HCT116 (cell line): ENCODE data around the gene SLC35C1. TPM values are rescaled to one million over a fixed set of nuclear protein-coding genes. Genes with fewer than 3 reads are reported as not detected.

ENCODE experiments used
- ATAC-seq: fragments of 200-7000 bp; cut with Tn5 transposase; 2 replicates; pipeline ENCODE4 v1.9.1; 2020; ENCODE audit warnings: mild to moderate bottlenecking, moderate library complexity
- BruUV-seq: library from RNA; stranded (reverse); fragments of 400-500 nt; replicated peaks from 2 replicates; lab custom pipeline; 2021; lab: Mats Ljungman, UMichigan
- CTCF ChIA-PET: fragments of 300-600 bp; sonication (Branson Sonifier 250); formaldehyde crosslinking; loops from one replicate; lab custom pipeline; 2021; ENCODE audit warnings: antibody characterized with exemption; lab: Charles Lee
- POLR2A ChIA-PET: fragments of 300-600, 350-600 bp; sonication (Branson Sonifier 250); formaldehyde crosslinking; loops from one replicate; lab custom pipeline; 2021; ENCODE audit warnings: antibody characterized with exemption; lab: Charles Lee
- RAD21 ChIA-PET, 2 experiments: fragments of 300-600 bp; sonication (Branson Sonifier 250); formaldehyde crosslinking; loops; one replicate each; lab custom pipeline; 2023; ENCODE audit warnings: low total read pairs in 2 of 2; ENCODE audit not compliant: uncharacterized antibody in 2 of 2, unreplicated experiment in 2 of 2, low non-redundant PET in 1 of 2; lab: Charles Lee
- DNase-seq: peaks from one replicate; pipeline ENCODE4 v3.0.0-alpha.2; 2010; ENCODE audit warnings: low read depth, low spot score
- H2AFZ ChIP-seq: fragments of 200-600 bp; shearing (Covaris generic), sonication (generic); 2 replicates; pipeline ENCODE4 v1.6.1; 2017; ENCODE audit warnings: low read depth, mixed run types, mixed read lengths, antibody characterized with exemption, low read length; ENCODE audit not compliant: poor library complexity, severe bottlenecking
- H3K27ac ChIP-seq: 2 replicates; pipeline ENCODE4 v1.5.1; 2012; ENCODE audit warnings: low read depth, low read length
- H3K27me3 ChIP-seq: fragments of 200-600 bp; sonication (generic); 2 replicates; pipeline ENCODE4 v1.6.1; 2016; ENCODE audit warnings: mixed run types, low read length, mixed read lengths; ENCODE audit not compliant: insufficient read depth
- H3K36me3 ChIP-seq, 2 experiments: fragments of 200-500 bp in 1 of 2; fragments of 200-600 bp in 1 of 2; sonication (Bioruptor generic) in 1 of 2; sonication (generic) in 1 of 2; 2 replicates each; pipeline versions ENCODE4 v1.5.1 to v1.6.1; 2014 to 2016; ENCODE audit warnings: low read length in 2 of 2, inconsistent platforms in 1 of 2, mixed read lengths in 1 of 2, mixed run types in 1 of 2; ENCODE audit not compliant: insufficient read depth in 2 of 2, control insufficient read depth in 1 of 2
- H3K4me1 ChIP-seq, 2 experiments: fragments of 200-600 bp in 1 of 2; sonication (generic) in 1 of 2; 2 replicates each; pipeline versions ENCODE4 v1.5.1 to v1.6.1; 2012 to 2017; ENCODE audit warnings: low read length in 2 of 2, inconsistent platforms in 1 of 2, mild to moderate bottlenecking in 1 of 2, mixed read lengths in 1 of 2, mixed run types in 1 of 2, moderate library complexity in 1 of 2; ENCODE audit not compliant: insufficient read depth in 2 of 2, control insufficient read depth in 1 of 2
- H3K4me2 ChIP-seq: fragments of 200-600 bp; sonication (generic); 2 replicates; pipeline ENCODE4 v1.6.1; 2017; ENCODE audit warnings: mixed run types, low read length, mixed read lengths
- H3K4me3 ChIP-seq, 2 experiments: fragments of 200-600 bp in 1 of 2; sonication (generic) in 1 of 2; replicated peaks in 1 of 2; 2 replicates each; pipeline ENCODE4 v1.5.1; 2011 to 2016; ENCODE audit warnings: low read length in 2 of 2, control low read depth in 1 of 2, low read depth in 1 of 2, mild to moderate bottlenecking in 1 of 2, mixed read lengths in 1 of 2, mixed run types in 1 of 2
- H3K79me2 ChIP-seq: fragments of 200-600 bp; sonication (generic); 2 replicates; pipeline ENCODE4 v1.6.1; 2017; ENCODE audit warnings: mild to moderate bottlenecking, mixed run types, low read length, moderate library complexity, mixed read lengths; ENCODE audit not compliant: insufficient read depth
- H3K9ac ChIP-seq: fragments of 200-600 bp; sonication (generic); 2 replicates; pipeline ENCODE4 v1.6.1; 2016; ENCODE audit warnings: low read length, mixed read lengths
- H3K9me2 ChIP-seq: fragments of 200-600 bp; sonication (generic), shearing (Covaris generic); 2 replicates; pipeline ENCODE4 v1.6.1; 2017; ENCODE audit warnings: mixed run types, mild to moderate bottlenecking, moderate library complexity; ENCODE audit not compliant: insufficient read depth
- H3K9me3 ChIP-seq, 2 experiments: fragments of 200-500 bp in 1 of 2; fragments of 200-600 bp in 1 of 2; sonication (Bioruptor generic) in 1 of 2; sonication (generic) in 1 of 2; 2 replicates each; pipeline ENCODE4 v1.6.1; 2014 to 2017; ENCODE audit warnings: low read length in 2 of 2, mixed read lengths in 2 of 2, inconsistent platforms in 1 of 2, low read depth in 1 of 2, mild to moderate bottlenecking in 1 of 2, mixed run types in 1 of 2, moderate library complexity in 1 of 2; ENCODE audit not compliant: control insufficient read depth in 1 of 2, insufficient read depth in 1 of 2
- H4K20me1 ChIP-seq: fragments of 200-600 bp; sonication (generic), shearing (Covaris generic); 2 replicates; pipeline ENCODE4 v1.6.1; 2017; ENCODE audit warnings: mixed run types, mild to moderate bottlenecking, moderate library complexity; ENCODE audit not compliant: insufficient read depth
- CEBPB ChIP-seq: IDR thresholded peaks from 2 replicates; pipeline ENCODE4 v1.6.1; 2012; ENCODE audit warnings: low read depth
- CTCF ChIP-seq, 3 experiments: fragments of 200-600 bp in 1 of 3; sonication (generic) in 1 of 3; IDR thresholded peaks in 2 of 3; conservative IDR thresholded peaks in 1 of 3; 2 replicates each; pipeline ENCODE4 v1.5.1; 2012 to 2017; ENCODE audit warnings: low read depth in 2 of 3, low read length in 2 of 3, antibody characterized with exemption in 1 of 3, borderline replicate concordance in 1 of 3, control low read depth in 1 of 3, mild to moderate bottlenecking in 1 of 3, mixed read lengths in 1 of 3, mixed run types in 1 of 3, moderate library complexity in 1 of 3; ENCODE audit not compliant: insufficient read depth in 1 of 3
- EGR1 ChIP-seq: IDR thresholded peaks from 2 replicates; pipeline ENCODE4 v1.6.1; 2012; ENCODE audit warnings: low read depth
- ELF1 ChIP-seq: IDR thresholded peaks from 2 replicates; pipeline ENCODE4 v1.6.1; 2012; ENCODE audit warnings: low read depth, borderline replicate concordance
- EZH2 ChIP-seq: fragments of 200-600 bp; sonication (generic); IDR thresholded peaks from 2 replicates; pipeline ENCODE4 v1.6.1; 2017; ENCODE audit warnings: antibody characterized with exemption, mixed run types
- JUND ChIP-seq: IDR thresholded peaks from 2 replicates; pipeline ENCODE4 v1.6.1; 2012
- MAX ChIP-seq: IDR thresholded peaks from 2 replicates; pipeline ENCODE4 v1.6.1; 2012
- POLR2A ChIP-seq: IDR thresholded peaks from 2 replicates; pipeline ENCODE4 v1.7.0; 2011; ENCODE audit warnings: borderline replicate concordance; ENCODE audit not compliant: insufficient read depth, insufficient read length; ENCODE audit errors: extremely low read depth
- POLR2AphosphoS5 ChIP-seq: IDR thresholded peaks from 2 replicates; pipeline ENCODE4 v1.6.1; 2011; ENCODE audit warnings: mild to moderate bottlenecking, low read depth, low read length, moderate library complexity
- RAD21 ChIP-seq: IDR thresholded peaks from 2 replicates; pipeline ENCODE4 v1.6.1; 2012; ENCODE audit warnings: low read depth, mild to moderate bottlenecking
- SIN3A ChIP-seq: IDR thresholded peaks from 2 replicates; pipeline ENCODE4 v1.6.1; 2012; ENCODE audit warnings: low read depth
- SRF ChIP-seq: IDR thresholded peaks from 2 replicates; pipeline ENCODE4 v1.6.1; 2012; ENCODE audit warnings: low read depth
- TCF7L2 ChIP-seq: IDR thresholded peaks from 2 replicates; pipeline ENCODE4 v1.7.0; 2011; ENCODE audit warnings: borderline replicate concordance, inconsistent platforms; ENCODE audit not compliant: insufficient read depth, insufficient read length; ENCODE audit errors: extremely low read depth
- YY1 ChIP-seq: IDR thresholded peaks from 2 replicates; pipeline ENCODE4 v1.6.1; 2011; ENCODE audit warnings: low read length, low read depth, moderate library complexity, mild to moderate bottlenecking; ENCODE audit not compliant: insufficient replicate concordance; ENCODE audit errors: extremely low read depth
- ZBTB33 ChIP-seq: IDR thresholded peaks from 2 replicates; pipeline ENCODE4 v1.6.1; 2011; ENCODE audit warnings: mild to moderate bottlenecking, low read length, moderate library complexity; ENCODE audit not compliant: insufficient replicate concordance; ENCODE audit errors: extremely low read depth
- ZFX ChIP-seq: fragments of 450-650 bp; IDR thresholded peaks from 2 replicates; pipeline ENCODE4 v1.6.1; 2017
- ZNF274 ChIP-seq: fragments of 200-500 bp; sonication (Bioruptor generic); IDR thresholded peaks from 2 replicates; pipeline ENCODE4 v1.6.1; 2014; ENCODE audit warnings: mild to moderate bottlenecking, low read depth, low read length, inconsistent platforms
- intact Hi-C: fragments of 100-400 bp; cut with micrococcal nuclease; formaldehyde crosslinking; loops from 2 replicates; pipeline ENCODE4 v1.10.0; 2022
- total RNA-seq: library from RNA; stranded (reverse); gene quantifications from one replicate; pipeline ENCODE4 v1.2.1, GENCODE V29; 2021; ENCODE audit not compliant: unreplicated experiment

The SLC35C1 gene
- total RNA-seq, 1 experiment from 2014 or later: 18.2 TPM

GRCh38 chr11:45828996-45829395 lies 24.0 kb downstream of the SLC35C1 start:
- no peaks in the 10 kb centered on the region for H4K20me1 ChIP-seq
- H3K4me2 ChIP-seq: no peak overlapping the region
- H3K27ac ChIP-seq: no peak overlapping the region
- no peak overlapping the region for H2AFZ ChIP-seq
- no peaks in the 10 kb centered on the region for H3K36me3 ChIP-seq
- H3K79me2 ChIP-seq: no peaks in the 10 kb centered on the region
- no peak overlapping the region for H3K9ac ChIP-seq
- peaks cover 13% of the 10 kb centered on the region; the same call in 1 of the 2 replicates for H3K27me3 ChIP-seq
- H3K9me3 ChIP-seq: no peaks in the 10 kb centered on the region
- no TSS peak for BruUV-seq
- H3K4me3 ChIP-seq: no peak overlapping the region
- H3K9me2 ChIP-seq: no peaks in the 10 kb centered on the region
- intact Hi-C loops: no loop called here
- POLR2A ChIA-PET: no interaction called here
- TF ChIP-seq EGR1: no peak
- no peak for TF ChIP-seq YY1
- no peak for TF ChIP-seq ZNF274
- no peak for TF ChIP-seq POLR2A
- TF ChIP-seq ZFX: no peak
- no peak for TF ChIP-seq RAD21
- no peak for TF ChIP-seq CTCF (IDR thresholded peaks at IDR 0.05 in 2 of 3, conservative IDR thresholded peaks at IDR 0.05 in 1 of 3; ENCODE audit: borderline replicate concordance in 1 of 3, insufficient read depth in 1 of 3, low read depth in 2 of 3, low read length in 2 of 3)
- no peak for DNase-seq
- ATAC-seq: no peak
- RAD21 ChIA-PET: no interaction called here
- CTCF ChIA-PET: no interaction called here
- H3K4me1 ChIP-seq: peaks cover 3 to 4% of the 10 kb centered on the region in 2 experiments; a peak in 2 of 4 replicates

DNA sequence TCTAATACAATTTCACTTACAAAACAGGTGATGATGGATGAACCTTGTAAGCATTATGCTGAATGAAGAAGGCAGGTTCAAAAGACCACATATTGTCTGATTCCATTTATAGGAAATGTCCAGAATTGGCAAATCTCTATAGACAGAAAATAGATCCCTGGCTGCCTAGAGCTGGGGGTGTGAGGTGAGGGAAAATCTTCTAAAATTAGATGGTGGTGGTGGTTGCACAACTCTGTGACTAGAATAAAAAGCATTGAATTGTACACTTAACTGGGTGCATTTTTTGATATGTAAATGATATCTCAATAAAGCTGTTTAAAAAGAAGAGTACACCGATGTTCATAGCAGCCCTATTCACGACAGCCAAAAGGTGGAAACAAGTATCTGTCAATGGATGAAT lies 25.6 kb downstream of the SLC35C1 start:
- H3K9ac ChIP-seq: no peak overlapping the region
- H3K4me2 ChIP-seq: no peak overlapping the region
- BruUV-seq: no TSS peak
- ChIA-PET RAD21 (no interaction called here), CTCF (interaction anchor here (1.3 kb wide), 1 partner anchor 59 kb away, joined by 3 read pairs; no protein-coding TSS in a partner anchor), POLR2A (no interaction called here)
- no peaks in the 10 kb centered on the region for H3K9me2 ChIP-seq
- H3K27me3 ChIP-seq: peaks cover 13% of the 10 kb centered on the region; the same call in 1 of the 2 replicates
- no peak overlapping the region for H2AFZ ChIP-seq
- H3K36me3 ChIP-seq: no peaks in the 10 kb centered on the region
- H3K4me3 ChIP-seq: no peak overlapping the region
- no peak for TF ChIP-seq EGR1
- no peak for TF ChIP-seq EZH2
- no peak for TF ChIP-seq JUND
- TF ChIP-seq ELF1: no peak
- no peak for TF ChIP-seq TCF7L2
- TF ChIP-seq ZFX: no peak
- no peak for TF ChIP-seq POLR2AphosphoS5
- no peak for TF ChIP-seq POLR2A
- no peak for TF ChIP-seq YY1
- TF ChIP-seq ZBTB33: no peak
- no peak for TF ChIP-seq SRF
- no peak for TF ChIP-seq SIN3A
- no peak for TF ChIP-seq MAX
- no peak for TF ChIP-seq RAD21
- no peak for TF ChIP-seq CEBPB
- intact Hi-C loops: no loop called here
- no peak for ATAC-seq
- DNase-seq: no peak
- H3K27ac ChIP-seq: no peak overlapping the region
- H4K20me1 ChIP-seq: no peaks in the 10 kb centered on the region
- peaks cover 3 to 4% of the 10 kb centered on the region in 2 experiments; a peak in 2 of 4 replicates for H3K4me1 ChIP-seq
- H3K9me3 ChIP-seq: no peaks in the 10 kb centered on the region
- H3K79me2 ChIP-seq: no peaks in the 10 kb centered on the region
